SK-N-SH (cell line): ENCODE measurements around the gene ROPN1.

Experiments used
- CTCF ChIP-seq: fragments of 200-600 bp; sonication (generic); IDR thresholded peaks from 2 replicates; pipeline ENCODE4 v1.6.1; 2017; ENCODE audit warnings: antibody characterized with exemption, mild to moderate bottlenecking, moderate library complexity
- EP300 ChIP-seq, 2 experiments: IDR thresholded peaks; 2 replicates each; pipeline versions ENCODE4 v1.4.0 to v1.6.1; 2012; ENCODE audit warnings: borderline replicate concordance in 1 of 2, low read depth in 1 of 2, low read length in 1 of 2
- JUND ChIP-seq: IDR thresholded peaks from 2 replicates; pipeline ENCODE4 v1.4.0; 2012
- MAX ChIP-seq: IDR thresholded peaks from 2 replicates; pipeline ENCODE4 v1.4.0; 2012; ENCODE audit warnings: low read depth
- NFIC ChIP-seq: IDR thresholded peaks from 2 replicates; pipeline ENCODE4 v1.4.0; 2012; ENCODE audit warnings: borderline replicate concordance
- PBX3 ChIP-seq: IDR thresholded peaks from 2 replicates; pipeline ENCODE4; 2012
- POLR2AphosphoS5 ChIP-seq: IDR thresholded peaks from 2 replicates; pipeline ENCODE4 v1.6.1; 2012; ENCODE audit warnings: low read depth, low read length
- RAD21 ChIP-seq: IDR thresholded peaks from 2 replicates; pipeline ENCODE4 v1.6.1; 2012; ENCODE audit warnings: mild to moderate bottlenecking, low read length
- SIN3A ChIP-seq: IDR thresholded peaks from 2 replicates; pipeline ENCODE4 v1.6.1; 2012; ENCODE audit warnings: low read depth, mild to moderate bottlenecking, low read length, moderate library complexity, borderline replicate concordance
- TEAD4 ChIP-seq: IDR thresholded peaks from 2 replicates; pipeline ENCODE4 v1.4.0; 2012; ENCODE audit warnings: mild to moderate bottlenecking, borderline replicate concordance; ENCODE audit not compliant: insufficient read depth
- USF1 ChIP-seq: IDR thresholded peaks from 2 replicates; pipeline ENCODE4 v1.4.0; 2012; ENCODE audit warnings: low read depth, borderline replicate concordance

- TF ChIP-seq SIN3A (no peak), MAX (no peak), EP300 (IDR thresholded peaks at IDR 0.05; ENCODE audit: borderline replicate concordance in 1 of 2, low read depth in 1 of 2, low read length in 1 of 2) (no peak), CTCF (no peak), PBX3 (no peak), POLR2AphosphoS5 (no peak), NFIC (no peak), JUND (no peak), TEAD4 (no peak), USF1 (no peak), RAD21 (no peak)
These were observed 45.4 kb upstream of the ROPN1 start for GRCh38 chr3:124037326-124037725.
